Small intestine (tissue), 7 donors: Measurements from ENCODE around the gene LPGAT1. TPM values are rescaled to one million over a fixed set of nuclear protein-coding genes. Genes with fewer than 3 reads are reported as not detected.

Experiments
- DNase-seq, 2 donors: peaks; one replicate each; pipeline versions ENCODE4 v3.0.0 to v3.0.0-alpha.2; 2013
- FAIRE-seq: peaks from 2 replicates; lab custom pipeline; 2012; peaks lifted over from hg19 to GRCh38; lab: Jason Lieb, UNC
- H3K27ac ChIP-seq, 3 donors: one replicate each; pipeline ENCODE4 v1.5.1; 2013; ENCODE audit warnings: low read length in 2 of 3, mild to moderate bottlenecking in 2 of 3, control low read depth in 1 of 3, inconsistent platforms in 1 of 3, low read depth in 1 of 3, moderate library complexity in 1 of 3
- H3K27me3 ChIP-seq, 3 donors: one replicate each; pipeline ENCODE4 v1.6.1; 2013; ENCODE audit warnings: low read length in 3 of 3, inconsistent platforms in 1 of 3; ENCODE audit not compliant: control insufficient read depth in 3 of 3, insufficient read depth in 3 of 3
- H3K36me3 ChIP-seq, 3 donors: one replicate each; pipeline ENCODE4 v1.6.1; 2013; ENCODE audit warnings: low read length in 3 of 3, inconsistent platforms in 1 of 3, low read depth in 1 of 3, mild to moderate bottlenecking in 1 of 3, moderate library complexity in 1 of 3; ENCODE audit not compliant: control insufficient read depth in 3 of 3, insufficient read depth in 2 of 3
- H3K4me1 ChIP-seq, 3 donors: one replicate each; pipeline ENCODE4 v1.6.1; 2013; ENCODE audit warnings: low read length in 2 of 3, inconsistent platforms in 1 of 3, low read depth in 1 of 3, mild to moderate bottlenecking in 1 of 3, moderate library complexity in 1 of 3; ENCODE audit not compliant: control insufficient read depth in 3 of 3, insufficient read depth in 2 of 3
- H3K4me3 ChIP-seq, 3 donors: one replicate each; pipeline ENCODE4 v1.5.1; 2013; ENCODE audit warnings: low read length in 3 of 3, control low read depth in 1 of 3, inconsistent platforms in 1 of 3, low read depth in 1 of 3, mild to moderate bottlenecking in 1 of 3, moderate library complexity in 1 of 3
- H3K9me3 ChIP-seq, 2 donors: one replicate each; pipeline ENCODE4 v1.6.1; 2013; ENCODE audit warnings: low read depth in 1 of 2, low read length in 1 of 2; ENCODE audit not compliant: control insufficient read depth in 2 of 2, insufficient read depth in 1 of 2
- WGBS, 3 donors: extraction: QIAGEN DNeasy Blood & Tissue Kit; methylation state at CpG; one replicate each; pipeline ENCODE4 v1.1.7; 2013; 5-methylcytosine and 5-hydroxymethylcytosine counted together
- polyA plus RNA-seq, 4 donors: library from polyadenylated mRNA; stranded (reverse) in 3 of 4; unstranded in 1 of 4; fragments of 200-250 nt in 3 of 4; fragments of 120-200 nt in 1 of 4; gene quantifications; one replicate each; pipeline versions ENCODE4 v1.2.1 to v1.2.3, GENCODE V29; 2013
- donor health status: healthy with polysubstance abuse.
- donor health status: control.
- donor health status: control.
- donor health status: Bipolar disorder and iron deficiency.
- donor health status: healthy.

Gene LPGAT1
- polyA plus RNA-seq, 4 donors, result 13.4 to 159 (median 23.1) TPM

- Histone ChIP-seq H3K4me3 (no peak overlapping the region), H3K27ac (no peak overlapping the region), H3K4me1 (peaks cover 0 to 5% (median 4%) of the 10 kb centered on the region in 3 donors), H3K36me3 (no peaks in the 10 kb centered on the region), H3K27me3 (no peaks in the 10 kb centered on the region), H3K9me3 (no peaks in the 10 kb centered on the region)
- DNase-seq, result peak in 1 of 2 donors; percentile 61
- WGBS, 3 donors, result 27 to 59% (median 41%) methylated on average over 4 of the region's 4 CpGs
- FAIRE-seq, result no peak
Observed at GRCh38 chr1:211734791-211735190, 95.8 kb downstream of the LPGAT1 start.

DNA sequence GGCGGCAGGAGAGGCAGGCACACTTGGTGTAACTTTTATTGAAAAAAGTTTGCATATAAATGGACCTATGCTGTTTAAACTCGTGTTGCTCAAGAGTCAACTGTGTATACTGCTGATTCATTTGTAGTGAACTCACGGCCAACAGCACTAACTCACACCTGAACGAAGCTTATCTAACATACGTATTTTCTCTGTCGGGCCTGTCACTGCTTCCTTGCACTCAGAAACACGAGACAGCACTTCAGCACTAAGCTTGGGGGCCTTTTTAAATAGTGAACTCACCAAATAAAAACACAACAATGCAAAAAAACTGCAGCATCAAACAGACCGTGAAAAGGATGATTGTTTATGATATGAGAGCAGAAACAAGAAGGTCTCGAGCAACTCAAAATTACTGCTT is 96.2 kb downstream of the LPGAT1 start:
- 53 to 63% (median 61%) methylated on average over 9 of the region's 9 CpGs for WGBS, 3 donors
- Histone ChIP-seq H3K27me3 (no peaks in the 10 kb centered on the region), H3K27ac (no peak overlapping the region), H3K36me3 (no peaks in the 10 kb centered on the region), H3K4me1 (peaks cover 0 to 5% (median 4%) of the 10 kb centered on the region in 3 donors), H3K4me3 (no peak overlapping the region), H3K9me3 (no peaks in the 10 kb centered on the region)
- no peak for FAIRE-seq
- peak in 1 of 2 donors; percentile 20 for DNase-seq

DNA sequence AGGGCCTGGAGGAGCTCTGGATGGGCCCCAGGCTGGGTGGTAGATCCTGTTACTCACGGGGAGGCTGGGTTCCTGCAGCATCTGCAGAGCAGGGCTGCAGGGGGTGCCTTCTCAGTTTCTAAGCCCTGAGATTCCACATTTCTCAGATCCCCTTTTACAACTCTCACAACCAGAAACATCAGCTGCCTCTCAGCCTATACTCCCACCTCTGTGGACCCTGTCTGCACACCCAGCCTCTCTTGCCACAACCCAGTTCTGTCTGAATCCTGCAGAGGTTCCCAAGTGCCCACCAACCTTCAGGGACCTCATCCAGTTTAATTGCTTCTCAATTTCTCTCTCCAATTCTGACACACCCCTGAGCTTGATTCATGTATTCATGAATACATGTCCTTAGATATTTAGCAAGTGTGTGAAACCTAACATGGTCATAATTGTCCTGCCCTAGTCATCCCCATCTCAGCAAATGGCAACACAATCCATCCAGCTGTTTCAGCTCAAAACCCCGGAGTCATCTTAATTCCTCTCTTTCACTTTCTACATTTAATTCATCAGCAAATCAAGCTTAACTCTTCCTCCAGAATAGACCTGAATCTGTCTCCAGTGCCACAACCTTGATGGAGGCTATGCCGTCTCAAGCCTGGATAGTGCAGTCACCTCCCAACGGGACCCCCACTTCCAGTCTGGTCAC is 98.1 kb downstream of the LPGAT1 start:
- Histone ChIP-seq H3K36me3 (no peaks in the 10 kb centered on the region), H3K9me3 (no peaks in the 10 kb centered on the region), H3K27ac (no peak overlapping the region), H3K4me1 (peaks cover 0 to 5% (median 4%) of the 10 kb centered on the region in 3 donors), H3K4me3 (no peak overlapping the region), H3K27me3 (no peaks in the 10 kb centered on the region)
- no peak for DNase-seq
- no peak for FAIRE-seq
- WGBS, 3 donors, result 71 to 85% (median 78%) methylated on average over 4 of the region's 4 CpGs

DNA sequence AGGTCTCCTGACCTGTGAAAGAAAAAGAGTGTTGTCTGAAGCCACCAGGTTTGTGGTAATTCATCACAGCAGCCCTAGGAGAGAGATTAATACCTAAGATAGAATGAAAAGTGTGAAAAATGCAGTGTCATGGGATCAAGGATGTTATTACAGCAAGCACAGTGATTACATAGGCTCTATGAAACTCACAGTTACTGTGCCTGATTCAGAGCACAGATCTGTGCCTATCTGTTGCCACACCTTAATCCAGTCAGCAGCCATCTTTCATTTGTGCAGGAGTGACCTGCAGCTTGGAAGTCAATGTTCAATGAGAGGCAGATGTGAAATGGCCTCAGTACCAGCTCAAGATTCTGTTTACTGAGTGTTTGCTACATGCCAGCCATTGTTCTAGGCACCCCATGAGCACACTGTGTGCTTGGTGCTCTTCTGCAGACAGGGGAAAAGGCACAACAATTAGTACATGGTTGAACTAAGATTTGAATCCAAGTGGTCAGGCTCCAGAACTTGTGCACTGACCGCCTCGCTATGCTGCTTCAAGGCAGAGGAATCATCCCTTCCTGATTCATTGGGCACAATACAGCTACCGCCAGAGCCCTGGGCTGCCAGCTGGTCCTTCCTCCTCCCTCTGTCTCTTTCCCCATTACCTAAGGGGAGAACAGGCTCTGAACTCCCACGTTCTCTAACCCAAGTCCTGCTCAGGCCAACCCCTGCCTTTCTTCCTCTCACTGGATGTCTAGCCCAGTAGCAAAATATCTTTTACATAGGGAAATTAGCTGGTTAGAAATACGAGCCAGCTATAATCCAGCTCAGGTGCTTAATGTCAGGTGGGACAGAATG is 98.9 kb downstream of the LPGAT1 start:
- Histone ChIP-seq H3K27me3 (no peaks in the 10 kb centered on the region), H3K4me1 (peaks cover 0 to 5% (median 4%) of the 10 kb centered on the region in 3 donors), H3K36me3 (no peaks in the 10 kb centered on the region), H3K4me3 (no peak overlapping the region), H3K9me3 (no peaks in the 10 kb centered on the region), H3K27ac (no peak overlapping the region)
- no peak for FAIRE-seq
- 74 to 88% (median 86%) methylated on average over 5 of the region's 5 CpGs for WGBS, 3 donors
- DNase-seq, result peak in 1 of 2 donors; percentile 68

- H3K36me3 ChIP-seq, result no peaks in the 10 kb centered on the region
- DNase-seq (no peak), FAIRE-seq (no peak)
- H3K9me3 ChIP-seq, result no peaks in the 10 kb centered on the region
- H3K4me1 ChIP-seq, result peaks cover 0 to 4% (median 0%) of the 10 kb centered on the region in 3 donors
- no peaks in the 10 kb centered on the region for H3K27me3 ChIP-seq
- no peak overlapping the region for H3K27ac ChIP-seq
- H3K4me3 ChIP-seq, result no peak overlapping the region
- 83 to 99% (median 83%) methylated on average over 4 of the region's 4 CpGs for WGBS, 3 donors
Observed at GRCh38 chr1:211730347-211730746, 100.2 kb downstream of the LPGAT1 start.

GRCh38 chr1:211729238-211729637 is 101.3 kb downstream of the LPGAT1 start:
- Histone ChIP-seq H3K4me3 (no peak overlapping the region), H3K36me3 (no peaks in the 10 kb centered on the region), H3K27ac (no peak overlapping the region), H3K27me3 (no peaks in the 10 kb centered on the region), H3K9me3 (no peaks in the 10 kb centered on the region), H3K4me1 (no peaks in the 10 kb centered on the region)
- FAIRE-seq (no peak), DNase-seq (no peak)
- WGBS, 3 donors, result 95 to 96% (median 96%) methylated on average over 7 of the region's 7 CpGs

DNA sequence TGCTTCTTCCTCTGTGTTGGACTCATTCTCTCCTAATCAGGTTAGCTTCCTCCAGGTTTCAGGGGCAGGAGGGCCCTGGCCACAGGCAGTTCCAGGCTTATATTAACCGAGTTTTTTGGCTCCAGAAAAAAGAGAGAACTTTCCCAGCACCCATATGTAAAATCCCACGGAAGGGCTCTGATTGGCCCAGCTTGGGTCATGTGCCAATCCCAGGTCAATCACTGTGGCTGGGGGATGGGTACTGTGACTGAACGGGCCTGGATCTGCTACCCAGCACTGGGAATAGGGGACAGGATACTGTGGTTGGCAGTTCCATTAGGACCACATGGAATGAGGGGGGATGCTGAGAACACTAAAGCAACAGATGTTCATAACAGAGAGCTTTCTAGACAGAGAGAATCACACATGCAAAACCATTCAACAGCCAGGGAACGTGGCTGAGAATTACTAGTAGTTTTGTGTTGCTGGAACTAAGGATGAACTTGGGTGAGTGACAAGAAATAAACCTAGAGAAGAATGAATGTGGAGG is 104.0 kb downstream of the LPGAT1 start:
- WGBS, 3 donors, result 65 to 78% (median 74%) methylated on average over 4 of the region's 4 CpGs
- DNase-seq, result no peak

DNA sequence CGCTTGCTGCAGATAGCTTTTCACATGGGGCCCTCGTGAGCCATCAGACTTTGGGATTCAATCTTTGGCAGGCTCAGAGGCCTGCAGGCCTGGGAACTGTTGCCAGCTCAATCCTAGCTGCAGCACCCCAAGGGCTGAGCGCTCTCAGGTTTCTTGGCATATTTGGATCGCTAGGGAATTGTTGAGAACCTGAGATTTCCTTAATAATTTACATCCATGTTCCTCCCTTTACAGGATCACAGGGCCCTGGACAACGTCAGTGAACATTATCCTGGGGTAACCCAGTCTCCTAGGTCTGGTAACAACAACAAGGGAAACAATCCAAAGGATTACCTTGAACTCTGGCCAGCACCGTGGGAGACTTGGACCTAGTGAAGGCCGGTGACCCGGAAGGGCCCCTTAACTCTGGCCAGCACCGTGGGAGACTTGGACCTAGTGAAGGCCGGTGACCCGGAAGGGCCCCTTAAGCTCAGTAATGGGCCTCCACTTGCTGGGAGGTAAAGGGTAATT is 105.8 kb downstream of the LPGAT1 start:
- Histone ChIP-seq H3K27me3 (no peaks in the 10 kb centered on the region), H3K36me3 (no peaks in the 10 kb centered on the region), H3K9me3 (no peaks in the 10 kb centered on the region), H3K4me3 (no peak overlapping the region), H3K4me1 (no peaks in the 10 kb centered on the region), H3K27ac (no peak overlapping the region)
- no peak for DNase-seq
- WGBS, 3 donors, result 65 to 80% (median 70%) methylated on average over 11 of the region's 11 CpGs
- no peak for FAIRE-seq

More for the DNA sequence above, 104.0 kb downstream of the LPGAT1 start:
- no peak for FAIRE-seq
- Histone ChIP-seq H3K27me3 (no peaks in the 10 kb centered on the region), H3K27ac (no peak overlapping the region), H3K36me3 (no peaks in the 10 kb centered on the region), H3K4me3 (no peak overlapping the region), H3K4me1 (no peaks in the 10 kb centered on the region), H3K9me3 (no peaks in the 10 kb centered on the region)
